Esophagus (tissue), 2 donors: ENCODE results near the gene SNAPC4. TPM values are rescaled to one million over a fixed set of nuclear protein-coding genes. Genes with fewer than 3 reads are reported as not detected.

Experiments used
- H3K27ac ChIP-seq, 2 donors: one replicate each; pipeline ENCODE4 v1.5.1; 2013; ENCODE audit warnings: low read depth in 2 of 2, mild to moderate bottlenecking in 2 of 2, inconsistent platforms in 1 of 2, low read length in 1 of 2, moderate library complexity in 1 of 2
- H3K27me3 ChIP-seq, 2 donors: one replicate each; pipeline ENCODE4 v1.6.1; 2013; ENCODE audit warnings: low read length in 2 of 2, control low read depth in 1 of 2, mild to moderate bottlenecking in 1 of 2; ENCODE audit not compliant: insufficient read depth in 2 of 2, control insufficient read depth in 1 of 2
- H3K36me3 ChIP-seq, 2 donors: one replicate each; pipeline ENCODE4 v1.6.1; 2013; ENCODE audit warnings: low read length in 1 of 2; ENCODE audit not compliant: control insufficient read depth in 2 of 2, insufficient read depth in 2 of 2
- H3K4me1 ChIP-seq, 2 donors: one replicate each; pipeline ENCODE4 v1.6.1; 2013; ENCODE audit warnings: low read length in 1 of 2; ENCODE audit not compliant: control insufficient read depth in 2 of 2, insufficient read depth in 2 of 2
- H3K4me3 ChIP-seq, 2 donors: one replicate each; pipeline ENCODE4 v1.5.1; 2013; ENCODE audit warnings: low read length in 2 of 2, mild to moderate bottlenecking in 2 of 2, low read depth in 1 of 2, moderate library complexity in 1 of 2
- H3K9me3 ChIP-seq, 2 donors: one replicate each; pipeline ENCODE4 v1.6.1; 2013; ENCODE audit warnings: mild to moderate bottlenecking in 2 of 2, low read depth in 1 of 2, low read length in 1 of 2, moderate library complexity in 1 of 2; ENCODE audit not compliant: control insufficient read depth in 2 of 2, insufficient read depth in 1 of 2
- WGBS, 2 donors: extraction: QIAGEN DNeasy Blood & Tissue Kit; methylation state at CpG; one replicate each; pipeline ENCODE4 v1.1.7; 2013; 5-methylcytosine and 5-hydroxymethylcytosine counted together
- polyA plus RNA-seq, 2 donors: library from polyadenylated mRNA; stranded (reverse); fragments of 200-250 nt; gene quantifications; one replicate each; pipeline ENCODE4 v1.2.3, GENCODE V29; 2013
- donor health status: healthy with polysubstance abuse.
- donor health status: Bipolar disorder and iron deficiency.

Gene SNAPC4
- polyA plus RNA-seq, 2 donors, result 3.5 to 6.6 TPM

GRCh38 chr9:136423432-136424146, 23.6 kb upstream of the SNAPC4 start:
- peaks cover 11 to 38% of the 10 kb centered on the region in 2 donors for H3K36me3 ChIP-seq
- H3K4me1 ChIP-seq, result no peaks in the 10 kb centered on the region
- no peaks in the 10 kb centered on the region for H3K27me3 ChIP-seq
- H3K4me3 ChIP-seq, result no peak overlapping the region
- no peaks in the 10 kb centered on the region for H3K9me3 ChIP-seq
- 93 to 96% methylated on average over 43 of the region's 43 CpGs for WGBS, 2 donors
- H3K27ac ChIP-seq, result no peak overlapping the region

GRCh38 chr9:136422876-136423275, 22.9 kb upstream of the SNAPC4 start:
- H3K27ac ChIP-seq, result no peak overlapping the region
- H3K27me3 ChIP-seq, result no peaks in the 10 kb centered on the region
- no peaks in the 10 kb centered on the region for H3K4me1 ChIP-seq
- H3K9me3 ChIP-seq, result no peaks in the 10 kb centered on the region
- H3K4me3 ChIP-seq, result no peak overlapping the region
- 94 to 96% methylated on average over 26 of the region's 26 CpGs for WGBS, 2 donors
- peaks cover 11 to 45% of the 10 kb centered on the region in 2 donors for H3K36me3 ChIP-seq

- H3K4me3 ChIP-seq, result no peak overlapping the region
- no peaks in the 10 kb centered on the region for H3K9me3 ChIP-seq
- peaks cover 14 to 51% of the 10 kb centered on the region in 2 donors for H3K36me3 ChIP-seq
- H3K27ac ChIP-seq, result no peak overlapping the region
- H3K27me3 ChIP-seq, result no peaks in the 10 kb centered on the region
- no peaks in the 10 kb centered on the region for H3K4me1 ChIP-seq
- WGBS, 2 donors, result 91 to 93% methylated on average over 21 of the region's 21 CpGs
Observed at GRCh38 chr9:136421791-136422190, 21.8 kb upstream of the SNAPC4 start.

GRCh38 chr9:136419092-136419420, 19.1 kb upstream of the SNAPC4 start:
- H3K9me3 ChIP-seq, result no peaks in the 10 kb centered on the region
- peaks cover 23 to 69% of the 10 kb centered on the region in 2 donors for H3K36me3 ChIP-seq
- H3K27me3 ChIP-seq, result no peaks in the 10 kb centered on the region
- no peaks in the 10 kb centered on the region for H3K4me1 ChIP-seq
- H3K27ac ChIP-seq, result no peak overlapping the region
- H3K4me3 ChIP-seq, result no peak overlapping the region
- WGBS, 2 donors, result 93 to 94% methylated on average over 12 of the region's 12 CpGs

- no peaks in the 10 kb centered on the region for H3K27me3 ChIP-seq
- H3K4me1 ChIP-seq, result no peaks in the 10 kb centered on the region
- 93% methylated on average over 48 of the region's 48 CpGs for WGBS, 2 donors
- H3K4me3 ChIP-seq, result no peak overlapping the region
- peaks cover 21 to 70% of the 10 kb centered on the region in 2 donors for H3K36me3 ChIP-seq
- H3K9me3 ChIP-seq, result no peaks in the 10 kb centered on the region
- H3K27ac ChIP-seq, result no peak overlapping the region
Observed at GRCh38 chr9:136418182-136419091, 18.5 kb upstream of the SNAPC4 start.

- no peaks in the 10 kb centered on the region for H3K27me3 ChIP-seq
- WGBS, 2 donors, result 89 to 93% methylated on average over 19 of the region's 19 CpGs
- H3K4me1 ChIP-seq, result peaks cover 0 to 1% of the 10 kb centered on the region in 2 donors
- no peaks in the 10 kb centered on the region for H3K9me3 ChIP-seq
- H3K36me3 ChIP-seq, result peaks cover 14 to 62% of the 10 kb centered on the region in 2 donors
- no peak overlapping the region for H3K4me3 ChIP-seq
- H3K27ac ChIP-seq, result no peak overlapping the region
Observed at GRCh38 chr9:136416914-136417313, 16.9 kb upstream of the SNAPC4 start.

GRCh38 chr9:136416427-136416826, 16.5 kb upstream of the SNAPC4 start:
- 94% methylated on average over 8 of the region's 8 CpGs for WGBS, 2 donors
- H3K27me3 ChIP-seq, result no peaks in the 10 kb centered on the region
- H3K4me3 ChIP-seq, result no peak overlapping the region
- peaks cover 14 to 58% of the 10 kb centered on the region in 2 donors for H3K36me3 ChIP-seq
- H3K9me3 ChIP-seq, result no peaks in the 10 kb centered on the region
- H3K27ac ChIP-seq, result no peak overlapping the region
- peaks cover under 1 to 1% of the 10 kb centered on the region in 2 donors for H3K4me1 ChIP-seq

- H3K4me3 ChIP-seq, result no peak overlapping the region
- WGBS, 2 donors, result 75 to 78% methylated on average over 9 of the region's 9 CpGs
- no peak overlapping the region for H3K27ac ChIP-seq
- peaks cover 14 to 41% of the 10 kb centered on the region in 2 donors for H3K36me3 ChIP-seq
- peaks cover 2 to 7% of the 10 kb centered on the region in 2 donors for H3K4me1 ChIP-seq
- H3K27me3 ChIP-seq, result no peaks in the 10 kb centered on the region
- H3K9me3 ChIP-seq, result no peaks in the 10 kb centered on the region
Observed at GRCh38 chr9:136412962-136413361, 13.0 kb upstream of the SNAPC4 start.

GRCh38 chr9:136411378-136411777, 11.4 kb upstream of the SNAPC4 start:
- WGBS, 2 donors, result 27 to 32% methylated on average over 4 of the region's 4 CpGs
- Histone ChIP-seq H3K9me3 (no peaks in the 10 kb centered on the region), H3K27me3 (no peaks in the 10 kb centered on the region), H3K36me3 (peaks cover 14 to 37% of the 10 kb centered on the region in 2 donors), H3K4me3 (peak overlapping the region; percentile 88 to 96), H3K27ac (no peak overlapping the region), H3K4me1 (peaks cover 2 to 7% of the 10 kb centered on the region in 2 donors)
